Endothelial cell of umbilical vein (primary cell): ENCODE measurements around the gene FBXW7. TPM values are rescaled to one million over a fixed set of nuclear protein-coding genes. Genes with fewer than 3 reads are reported as not detected.

Experiments
- BruUV-seq: library from RNA; stranded (reverse); fragments of 400-500 nt; replicated peaks from 2 replicates; lab custom pipeline; 2021; lab: Mats Ljungman, UMichigan
- CTCF ChIA-PET: fragments of 300-600, 350-600 bp; sonication (Branson Sonifier 250); formaldehyde crosslinking; loops from one replicate; lab custom pipeline; 2021; ENCODE audit warnings: antibody characterized with exemption, inconsistent platforms; lab: Charles Lee
- POLR2A ChIA-PET: fragments of 300-600, 350-600 bp; sonication (Branson Sonifier 250); formaldehyde crosslinking; loops from one replicate; lab custom pipeline; 2021; ENCODE audit warnings: antibody characterized with exemption, inconsistent platforms; lab: Charles Lee
- DNase-seq: peaks from one replicate; pipeline ENCODE4 v3.0.0-alpha.2; 2011; ENCODE audit warnings: low read depth, low spot score
- FAIRE-seq: peaks from 2 replicates; lab custom pipeline; 2011; peaks lifted over from hg19 to GRCh38; lab: Jason Lieb, UNC
- H2AFZ ChIP-seq: 2 replicates; pipeline ENCODE4 v1.6.0; 2012; ENCODE audit warnings: low read depth, low read length, control low read depth, inconsistent platforms
- H3K27ac ChIP-seq: 2 replicates; pipeline ENCODE4 v1.5.1; 2011; ENCODE audit warnings: low read depth, mild to moderate bottlenecking, control low read depth, low read length, moderate library complexity; ENCODE audit not compliant: insufficient read depth
- H3K27me3 ChIP-seq, 2 experiments: 2 replicates each; pipeline versions ENCODE4 v1.6.0 to v1.6.1; 2011; ENCODE audit warnings: low read length in 2 of 2, mixed read lengths in 1 of 2; ENCODE audit not compliant: control insufficient read depth in 2 of 2, insufficient read depth in 2 of 2
- H3K36me3 ChIP-seq, 2 experiments: 2 replicates in 1 of 2; 3 replicates in 1 of 2; pipeline ENCODE4 v1.5.1; 2011; ENCODE audit warnings: low read length in 2 of 2, mild to moderate bottlenecking in 1 of 2, moderate library complexity in 1 of 2; ENCODE audit not compliant: control insufficient read depth in 2 of 2, insufficient read depth in 2 of 2; ENCODE audit errors: extremely low read depth in 1 of 2
- H3K4me1 ChIP-seq: 3 replicates; pipeline ENCODE4 v1.5.1; 2011; ENCODE audit warnings: mild to moderate bottlenecking, low read length; ENCODE audit not compliant: control insufficient read depth, insufficient read depth; ENCODE audit errors: extremely low read depth
- H3K4me2 ChIP-seq: 2 replicates; pipeline ENCODE4 v1.6.1; 2011; ENCODE audit warnings: low read length, control low read depth, mixed read lengths; ENCODE audit not compliant: insufficient read depth
- H3K4me3 ChIP-seq, 3 experiments: fragments of 200-600 bp in 1 of 3; sonication (generic), shearing (Covaris generic) in 1 of 3; replicated peaks in 1 of 3; 2 replicates each; pipeline ENCODE4 v1.5.1; 2011 to 2016; ENCODE audit warnings: control low read depth in 3 of 3, low read length in 3 of 3, mild to moderate bottlenecking in 2 of 3, inconsistent platforms in 1 of 3, low read depth in 1 of 3, moderate library complexity in 1 of 3; ENCODE audit not compliant: insufficient read depth in 1 of 3
- H3K79me2 ChIP-seq: 2 replicates; pipeline ENCODE4 v1.6.0; 2012; ENCODE audit warnings: low read length, inconsistent platforms; ENCODE audit not compliant: control insufficient read depth, insufficient read depth
- H3K9ac ChIP-seq: replicated peaks from 2 replicates; pipeline ENCODE3; 2011; ENCODE audit warnings: low read length, control low read depth; ENCODE audit not compliant: insufficient read depth; ENCODE audit errors: extremely low read depth
- H3K9me1 ChIP-seq: replicated peaks from 3 replicates; pipeline ENCODE4 v1.6.0; 2011; ENCODE audit warnings: mild to moderate bottlenecking, low read length; ENCODE audit not compliant: control insufficient read depth, insufficient read depth; ENCODE audit errors: extremely low read depth
- H3K9me3 ChIP-seq: replicated peaks from 2 replicates; pipeline ENCODE4 v1.5.1; 2012; ENCODE audit warnings: low read length, inconsistent platforms; ENCODE audit not compliant: control insufficient read depth, insufficient read depth
- H4K20me1 ChIP-seq: replicated peaks from 2 replicates; pipeline ENCODE3; 2011; ENCODE audit warnings: mild to moderate bottlenecking, low read length; ENCODE audit not compliant: control insufficient read depth, insufficient read depth; ENCODE audit errors: extremely low read depth
- CTCF ChIP-seq, 2 donors: IDR thresholded peaks; 1 replicate in 1 of 2; 2 replicates in 1 of 2; pipeline ENCODE4 v1.5.1; 2011; ENCODE audit warnings: low read length in 2 of 2, mild to moderate bottlenecking in 2 of 2, moderate library complexity in 2 of 2, control low read depth in 1 of 2, inconsistent platforms in 1 of 2, low read depth in 1 of 2; ENCODE audit not compliant: insufficient read depth in 1 of 2; ENCODE audit errors: extremely low read depth in 1 of 2
- MAX ChIP-seq: IDR thresholded peaks from 2 replicates; pipeline ENCODE4 v1.6.1; 2011; ENCODE audit not compliant: insufficient read depth, insufficient read length
- MYC ChIP-seq: IDR thresholded peaks from one replicate; pipeline ENCODE4 v1.6.1; 2011; ENCODE audit warnings: mild to moderate bottlenecking, low read depth, low read length
- POLR2A ChIP-seq: IDR thresholded peaks from 2 replicates; pipeline ENCODE4 v1.6.1; 2012; ENCODE audit warnings: low read depth, mild to moderate bottlenecking, control low read depth, low read length
- POLR2AphosphoS5 ChIP-seq: IDR thresholded peaks from 2 replicates; pipeline ENCODE4 v1.6.1; 2012; ENCODE audit warnings: low read depth, mild to moderate bottlenecking, control low read depth, low read length, moderate library complexity; ENCODE audit not compliant: insufficient read depth
- dilution Hi-C: fragments of 300-500 bp; cut with MboI; formaldehyde crosslinking; loops from one replicate; pipeline ENCODE4 v1.15.0; 2019; ENCODE audit warnings: low sequenced_read_pairs; ENCODE audit not compliant: extremely low pct_ligation_motif_present
- intact Hi-C: fragments of 100-400 bp; cut with micrococcal nuclease; formaldehyde crosslinking; loops from one replicate; pipeline ENCODE4 v1.10.0; 2022
- polyA plus RNA-seq, 4 experiments: library from polyadenylated mRNA; depleted of rRNA in 3 of 4; stranded (reverse) in 3 of 4; unstranded in 1 of 4; fragments of >200 nt; gene quantifications; 2 replicates each; pipeline versions ENCODE4 v1.2.1 to v1.2.3, GENCODE V29; 2011 to 2012; ENCODE audit warnings: missing spikeins in 1 of 4
- total RNA-seq: library from RNA; stranded (reverse); gene quantifications from 2 replicates; pipeline ENCODE4 v1.2.3, GENCODE V29; 2021

FBXW7 gene
- total and polyA plus RNA-seq, 2 donors (not counting 3 experiments of a cell fraction or from before 2014, with no cell fraction given), result 7.0 to 28.1 TPM

- no peak overlapping the region for H3K9ac ChIP-seq
- no peaks in the 10 kb centered on the region for H3K79me2 ChIP-seq
- H4K20me1 ChIP-seq, result no peaks in the 10 kb centered on the region
- TF ChIP-seq MYC (no peak), CTCF (IDR thresholded peaks at IDR 0.05; ENCODE audit: extremely low read depth in 1 of 2, insufficient read depth in 1 of 2, low read depth in 1 of 2, low read length in 2 of 2) (no peak), POLR2A (no peak), POLR2AphosphoS5 (no peak), MAX (no peak)
- H2AFZ ChIP-seq, result no peak overlapping the region
- no peak overlapping the region for H3K4me2 ChIP-seq
- no peaks in the 10 kb centered on the region for H3K9me1 ChIP-seq
- H3K27ac ChIP-seq, result no peak overlapping the region
- ChIA-PET POLR2A (no interaction called here), CTCF (interaction anchor here (1.5 to 2.7 kb wide), 2 partner anchors 8 to 13 kb away, joined by 4 to 9 read pairs; no protein-coding TSS in a partner anchor)
- intact Hi-C loops, result no loop called here
- DNase-seq (no peak), FAIRE-seq (no peak)
- H3K36me3 ChIP-seq, result no peaks in the 10 kb centered on the region
- H3K9me3 ChIP-seq, result no peaks in the 10 kb centered on the region
- dilution Hi-C loops, result no loop called here
- H3K27me3 ChIP-seq, result no peaks in the 10 kb centered on the region
- no peak overlapping the region for H3K4me3 ChIP-seq
- peaks cover 3% of the 10 kb centered on the region for H3K4me1 ChIP-seq
- BruUV-seq, result no TSS peak
Observed at GRCh38 chr4:152356428-152357034, 179.4 kb downstream of the FBXW7 start.
